Panc1 (cell line): ENCODE measurements around the gene PLPP1.

ENCODE experiments used
- CTCF ChIP-seq: fragments of 450-650 bp; IDR thresholded peaks from 2 replicates; pipeline ENCODE4 v1.5.1; 2017; ENCODE audit warnings: mild to moderate bottlenecking
- POLR2AphosphoS5 ChIP-seq: IDR thresholded peaks from 2 replicates; pipeline ENCODE4 v1.6.1; 2012; ENCODE audit warnings: mild to moderate bottlenecking, low read depth, low read length, moderate library complexity
- SIN3A ChIP-seq: IDR thresholded peaks from 2 replicates; pipeline ENCODE4 v1.6.1; 2012; ENCODE audit warnings: low read depth, mild to moderate bottlenecking, low read length, moderate library complexity, borderline replicate concordance; ENCODE audit not compliant: insufficient read depth
- TF ChIP-seq, protein P1 (sequence below), 2 experiments: IDR thresholded peaks; 2 replicates each; pipeline ENCODE4 v1.6.1; 2011 to 2012; ENCODE audit warnings: low read depth in 2 of 2, control low read depth in 1 of 2, low read length in 1 of 2, mild to moderate bottlenecking in 1 of 2, moderate library complexity in 1 of 2; ENCODE audit not compliant: insufficient read depth in 1 of 2

GRCh38 chr5:55576661-55577060 lies 41.9 kb upstream of the PLPP1 start:
- TF ChIP-seq CTCF: no peak
- TF ChIP-seq, protein P1, sequence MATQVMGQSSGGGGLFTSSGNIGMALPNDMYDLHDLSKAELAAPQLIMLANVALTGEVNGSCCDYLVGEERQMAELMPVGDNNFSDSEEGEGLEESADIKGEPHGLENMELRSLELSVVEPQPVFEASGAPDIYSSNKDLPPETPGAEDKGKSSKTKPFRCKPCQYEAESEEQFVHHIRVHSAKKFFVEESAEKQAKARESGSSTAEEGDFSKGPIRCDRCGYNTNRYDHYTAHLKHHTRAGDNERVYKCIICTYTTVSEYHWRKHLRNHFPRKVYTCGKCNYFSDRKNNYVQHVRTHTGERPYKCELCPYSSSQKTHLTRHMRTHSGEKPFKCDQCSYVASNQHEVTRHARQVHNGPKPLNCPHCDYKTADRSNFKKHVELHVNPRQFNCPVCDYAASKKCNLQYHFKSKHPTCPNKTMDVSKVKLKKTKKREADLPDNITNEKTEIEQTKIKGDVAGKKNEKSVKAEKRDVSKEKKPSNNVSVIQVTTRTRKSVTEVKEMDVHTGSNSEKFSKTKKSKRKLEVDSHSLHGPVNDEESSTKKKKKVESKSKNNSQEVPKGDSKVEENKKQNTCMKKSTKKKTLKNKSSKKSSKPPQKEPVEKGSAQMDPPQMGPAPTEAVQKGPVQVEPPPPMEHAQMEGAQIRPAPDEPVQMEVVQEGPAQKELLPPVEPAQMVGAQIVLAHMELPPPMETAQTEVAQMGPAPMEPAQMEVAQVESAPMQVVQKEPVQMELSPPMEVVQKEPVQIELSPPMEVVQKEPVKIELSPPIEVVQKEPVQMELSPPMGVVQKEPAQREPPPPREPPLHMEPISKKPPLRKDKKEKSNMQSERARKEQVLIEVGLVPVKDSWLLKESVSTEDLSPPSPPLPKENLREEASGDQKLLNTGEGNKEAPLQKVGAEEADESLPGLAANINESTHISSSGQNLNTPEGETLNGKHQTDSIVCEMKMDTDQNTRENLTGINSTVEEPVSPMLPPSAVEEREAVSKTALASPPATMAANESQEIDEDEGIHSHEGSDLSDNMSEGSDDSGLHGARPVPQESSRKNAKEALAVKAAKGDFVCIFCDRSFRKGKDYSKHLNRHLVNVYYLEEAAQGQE (IDR thresholded peaks at IDR 0.05; ENCODE audit: insufficient read depth in 1 of 2, low read depth in 2 of 2, low read length in 1 of 2): no peak
- no peak for TF ChIP-seq POLR2AphosphoS5
- TF ChIP-seq SIN3A: no peak
